ENCODE results near the gene VPS41.
"Not testable (repeated sequence)": the region's sequence is repeated elsewhere in the genome, so short reads cannot be mapped to it uniquely, and the experiment has no call there.

Gene VPS41

GRCh38 chr7:38905056-38905759, 3.8 kb downstream of the VPS41 start:
- no peak for DNase-seq

DNA sequence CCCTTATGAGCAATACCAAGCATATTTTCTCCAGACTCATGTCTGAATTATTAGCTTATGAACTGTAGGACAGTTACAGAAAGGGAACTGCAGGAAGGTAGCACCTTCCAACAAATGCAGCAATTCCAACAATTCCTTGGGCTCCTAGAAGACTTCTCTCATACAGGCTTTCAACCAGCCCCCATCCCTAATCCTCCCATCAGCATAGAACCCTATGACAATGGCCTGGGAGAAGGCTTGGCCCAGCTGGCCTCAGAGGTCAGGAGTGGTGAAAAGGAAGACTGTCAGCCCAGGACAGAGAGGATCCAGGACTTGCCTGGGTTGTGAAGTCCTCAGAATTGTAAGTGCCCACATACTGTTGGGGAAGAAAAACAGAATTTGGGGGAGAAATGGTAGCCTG, 5.9 kb downstream of the VPS41 start:
- DNase-seq: no peak

GRCh38 chr7:38902449-38902848, 6.5 kb downstream of the VPS41 start:
- DNase-seq: no peak

DNA sequence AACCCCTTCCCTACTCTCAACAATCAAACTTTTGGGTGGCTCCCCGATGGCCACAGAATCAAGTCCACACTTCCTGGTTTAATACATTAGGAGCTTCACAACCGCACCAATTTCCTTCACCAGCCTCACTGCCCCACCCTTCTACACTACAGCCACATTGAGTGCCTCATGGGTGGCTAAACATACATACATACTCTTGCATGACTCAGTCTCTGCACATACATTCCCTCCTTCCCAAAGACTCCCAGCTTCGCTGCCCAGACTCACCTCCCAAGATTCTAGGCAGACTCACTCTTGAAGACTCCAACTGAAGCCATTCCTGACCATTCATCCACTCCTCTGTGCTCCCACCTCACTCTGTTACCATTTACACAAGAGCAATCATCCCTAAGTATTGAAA, 15.9 kb downstream of the VPS41 start:
- DNase-seq: no peak

DNA sequence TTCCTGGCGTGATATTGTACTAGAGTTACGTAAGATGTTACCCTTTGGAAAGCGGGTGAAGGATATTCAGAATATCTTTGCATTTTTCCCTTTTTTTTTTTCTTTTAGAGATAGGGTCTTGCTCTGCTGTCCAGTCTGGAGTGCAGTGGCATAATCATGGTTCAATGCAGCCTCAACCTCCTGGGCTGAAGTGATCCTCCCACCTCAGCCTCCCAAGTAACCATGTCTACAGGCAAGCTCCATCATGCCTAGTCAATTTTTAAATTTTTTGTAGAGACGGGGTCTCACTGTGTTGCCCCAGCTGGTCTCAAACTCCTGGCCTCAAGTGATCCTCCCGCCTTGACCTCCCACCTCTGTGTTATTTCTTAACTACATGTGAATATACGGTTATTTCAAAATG, 18.4 kb downstream of the VPS41 start:
- DNase-seq: no peak

GRCh38 chr7:38889872-38890432, 19.0 kb downstream of the VPS41 start:
- no peak for DNase-seq

GRCh38 chr7:38889079-38889478, 19.9 kb downstream of the VPS41 start:
- no peak for DNase-seq

DNA sequence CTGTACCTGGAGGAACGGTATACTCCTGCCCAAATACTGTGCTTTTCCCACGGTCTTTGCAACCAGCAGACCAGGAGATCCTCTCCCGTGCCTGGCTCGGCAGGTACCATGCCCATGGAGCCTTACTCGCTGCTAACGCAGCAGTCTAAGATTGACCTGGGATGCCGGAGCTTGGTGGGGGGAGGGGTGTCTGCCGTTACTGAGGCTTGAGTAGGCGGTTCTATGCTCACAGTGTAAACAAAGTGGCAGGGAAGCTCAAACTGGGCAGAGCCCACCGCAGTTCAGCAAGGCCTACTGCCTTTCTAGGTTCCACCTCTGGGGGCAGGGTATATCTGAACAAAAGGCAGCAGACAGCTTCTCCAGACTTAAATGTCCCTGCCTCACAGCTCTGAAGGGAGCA, 22.7 kb downstream of the VPS41 start:
- no peak for DNase-seq

- no peak for DNase-seq
These were observed 25.3 kb downstream of the VPS41 start for GRCh38 chr7:38883706-38884105.

- no peak for DNase-seq
These were observed 26.9 kb downstream of the VPS41 start for GRCh38 chr7:38881947-38882684.

GRCh38 chr7:38881015-38881414, 28.0 kb downstream of the VPS41 start:
- no peak for DNase-seq

DNA sequence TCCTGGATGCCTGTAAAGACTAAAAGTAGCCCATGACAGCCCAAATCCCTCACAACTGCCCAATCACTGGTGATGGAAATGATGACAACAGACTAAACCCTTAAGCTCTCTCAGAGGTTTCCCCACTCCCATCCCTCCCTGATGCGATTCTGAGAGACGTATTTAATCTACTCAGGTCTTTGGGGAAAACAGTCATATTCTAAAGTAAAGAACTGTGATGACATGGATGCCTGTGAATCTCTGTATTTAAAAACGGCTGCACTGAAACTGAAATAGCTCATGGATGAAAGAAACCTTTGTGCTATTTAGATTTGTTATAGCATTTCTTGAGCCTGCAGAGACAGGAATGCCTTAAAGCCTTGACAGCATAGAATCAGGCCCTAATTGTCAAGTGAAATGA, 28.5 kb downstream of the VPS41 start:
- DNase-seq: no peak

DNA sequence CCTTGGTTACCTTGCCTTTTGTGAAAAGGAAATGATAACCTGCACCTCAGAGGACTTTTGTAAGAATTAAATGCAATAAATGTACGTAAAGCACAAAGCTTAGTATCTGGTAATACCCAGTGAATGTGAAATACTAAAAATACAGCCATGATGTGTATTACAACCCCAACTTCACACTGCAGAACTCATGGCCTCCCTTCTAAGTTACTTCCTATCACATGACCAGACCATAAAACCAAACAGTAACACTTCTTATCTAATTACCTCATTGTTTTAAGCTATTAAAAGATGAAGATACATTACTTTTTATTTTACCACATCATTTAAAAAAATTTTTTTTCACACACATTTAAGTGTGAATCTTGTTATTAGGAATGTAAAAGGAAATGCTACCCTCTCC, 29.0 kb downstream of the VPS41 start:
- no peak for DNase-seq

GRCh38 chr7:38878694-38879457, 30.1 kb downstream of the VPS41 start:
- no peak for DNase-seq

GRCh38 chr7:38873433-38873832, 35.6 kb downstream of the VPS41 start:
- DNase-seq: no peak

- no peak for DNase-seq
These were observed 36.8 kb downstream of the VPS41 start for GRCh38 chr7:38872202-38872601.

DNA sequence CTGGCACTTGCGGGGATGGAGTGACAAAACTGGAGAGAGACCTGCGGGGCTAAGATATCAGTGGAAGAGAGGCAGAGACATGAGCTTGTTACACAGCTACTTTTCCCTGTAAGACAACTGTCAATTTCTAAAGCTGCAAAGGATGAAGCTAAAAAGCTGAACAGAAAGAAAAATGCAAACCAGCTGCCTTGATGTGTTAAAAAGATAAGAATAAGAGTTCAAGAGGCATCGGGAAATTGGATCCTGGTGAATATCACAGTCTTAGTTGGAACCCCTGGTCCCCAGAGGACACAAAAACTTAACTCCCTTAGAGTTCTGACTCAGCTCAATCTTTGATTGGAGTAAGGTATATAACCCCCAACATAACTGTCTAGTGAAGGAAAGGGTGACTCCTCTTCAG, 38.8 kb downstream of the VPS41 start:
- no peak for DNase-seq

- DNase-seq: no peak
These were observed 45.2 kb downstream of the VPS41 start for GRCh38 chr7:38863601-38864291.

- no peak for DNase-seq
These were observed 46.3 kb downstream of the VPS41 start for GRCh38 chr7:38862666-38863065.

DNA sequence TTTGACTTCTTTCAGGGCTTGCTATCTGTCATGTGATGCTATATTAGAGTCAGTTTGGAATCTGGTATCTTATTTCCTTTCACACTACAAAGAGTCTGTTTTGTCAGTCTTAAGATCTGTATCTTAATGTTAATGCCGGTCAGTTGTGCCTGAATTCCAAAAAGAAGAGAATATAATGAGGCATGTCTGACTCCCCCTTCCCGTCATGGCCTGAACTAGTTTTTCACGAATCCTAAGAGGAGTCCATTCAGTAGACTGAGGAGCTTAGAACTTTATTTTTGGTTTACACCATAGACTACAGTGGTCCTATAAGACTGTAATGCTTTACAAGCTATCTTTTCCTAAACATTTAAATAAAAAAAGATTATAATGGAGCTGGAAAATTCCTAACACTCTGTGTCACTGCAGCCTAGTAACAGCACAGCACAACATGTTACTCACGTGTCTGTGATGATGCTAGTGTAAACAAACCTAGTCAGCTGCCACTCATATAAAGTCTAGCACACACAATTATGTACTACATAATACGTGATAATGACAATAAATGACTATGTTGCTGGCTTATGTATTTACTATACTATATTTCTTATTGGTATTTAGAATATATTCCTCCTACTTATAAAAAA, 50.6 kb downstream of the VPS41 start:
- DNase-seq: no peak

DNA sequence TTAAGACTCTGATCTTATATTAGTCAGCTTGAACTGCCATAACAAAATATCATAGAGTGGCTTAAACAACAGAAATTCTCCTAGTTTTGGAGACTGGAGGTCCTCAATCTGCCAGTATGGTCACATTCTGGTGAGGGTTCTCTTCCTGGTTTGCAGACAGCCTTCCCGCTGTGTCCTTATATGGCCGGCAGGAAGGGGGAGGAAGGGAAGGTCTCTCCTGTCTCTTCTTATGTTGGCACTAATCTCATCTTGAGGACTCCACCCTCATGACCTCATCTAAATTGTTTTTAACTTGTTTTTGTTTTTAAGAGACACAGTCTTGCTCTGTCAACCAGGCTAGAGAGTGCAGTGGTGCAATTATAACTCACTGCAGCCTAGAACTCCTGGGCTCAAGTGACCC, 53.1 kb downstream of the VPS41 start:
- DNase-seq: no peak

DNA sequence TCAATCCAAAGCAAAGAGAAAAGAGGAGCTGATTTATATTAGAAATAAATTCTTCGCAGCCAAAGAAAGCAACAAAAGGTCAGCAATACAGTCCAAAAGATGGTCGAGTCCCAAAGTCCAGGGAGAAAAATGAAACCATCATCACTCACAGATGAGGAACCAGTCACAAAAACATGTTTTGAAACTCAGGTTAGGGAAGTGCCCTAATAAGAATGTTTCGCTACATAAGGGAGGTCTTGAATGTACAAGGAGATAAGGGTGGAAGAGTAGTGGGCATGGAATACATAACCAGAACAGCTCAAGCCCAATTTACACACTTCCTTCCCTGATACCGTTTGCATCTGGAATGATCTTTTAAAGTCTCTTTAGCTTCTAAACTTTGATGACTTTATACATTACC, 53.6 kb downstream of the VPS41 start:
- DNase-seq: no peak

DNA sequence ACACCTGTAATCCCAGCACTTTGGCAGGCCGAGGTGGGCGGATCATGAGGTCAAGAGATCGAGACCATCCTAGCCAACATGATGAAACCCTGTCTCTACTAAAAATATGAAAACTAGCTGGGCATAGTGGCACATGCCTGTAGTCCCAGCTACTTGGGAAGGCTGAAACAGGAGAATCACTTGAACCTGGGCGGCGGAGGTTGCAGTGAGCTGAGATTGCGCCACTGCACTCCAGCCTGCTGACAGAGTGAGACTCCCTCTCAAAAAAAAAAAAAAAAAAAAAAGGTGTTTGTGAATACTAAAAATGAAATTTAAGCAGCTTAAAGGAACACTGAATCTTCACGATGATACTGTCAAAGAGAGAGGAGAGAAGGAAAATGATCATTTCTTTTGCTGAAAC, 54.0 kb downstream of the VPS41 start:
- not testable (repeated sequence) for DNase-seq
